GM19328 (cell line): ENCODE data around the gene TYRO3.

Experiments
- ATAC-seq: cut with Tn5 transposase; IDR thresholded peaks from one replicate; pipeline ENCODE4 v1.9.1; 2021; ENCODE audit warnings: mild to moderate bottlenecking, moderate library complexity; ENCODE audit not compliant: unreplicated experiment

TYRO3 gene

GRCh38 chr15:41603411-41603935 lies 44.5 kb downstream of the TYRO3 start:
- no peak for ATAC-seq

GRCh38 chr15:41603941-41604911 lies 45.2 kb downstream of the TYRO3 start:
- no peak for ATAC-seq

- no peak for ATAC-seq
Measured at GRCh38 chr15:41605566-41605965, 46.6 kb downstream of the TYRO3 start.

GRCh38 chr15:41606997-41607396 lies 48.0 kb downstream of the TYRO3 start:
- ATAC-seq, result no peak

GRCh38 chr15:41609123-41609522 lies 50.1 kb downstream of the TYRO3 start:
- no peak for ATAC-seq

GRCh38 chr15:41610048-41610447 lies 51.0 kb downstream of the TYRO3 start:
- ATAC-seq, result no peak

- ATAC-seq, result no peak
Measured at GRCh38 chr15:41620536-41621199, 61.7 kb downstream of the TYRO3 start.

- no peak for ATAC-seq
Measured at GRCh38 chr15:41621200-41622193, 62.5 kb downstream of the TYRO3 start.

- no peak for ATAC-seq
Measured at GRCh38 chr15:41622901-41623300, 63.9 kb downstream of the TYRO3 start.

GRCh38 chr15:41627203-41627602 lies 68.2 kb downstream of the TYRO3 start:
- no peak for ATAC-seq

- ATAC-seq, result no peak
Measured at GRCh38 chr15:41629463-41629862, 70.5 kb downstream of the TYRO3 start.

GRCh38 chr15:41629883-41630282 lies 70.9 kb downstream of the TYRO3 start:
- no peak for ATAC-seq

- no peak for ATAC-seq
Measured at GRCh38 chr15:41630616-41631217, 71.7 kb downstream of the TYRO3 start.

GRCh38 chr15:41631880-41632470 lies 73.0 kb downstream of the TYRO3 start:
- ATAC-seq, result no peak
